SH-SY5Y (cell line): ENCODE data around the gene PITPNC1.

Experiments used
- GATA2 ChIP-seq: IDR thresholded peaks from 2 replicates; pipeline ENCODE4 v1.6.1; 2011; ENCODE audit warnings: mild to moderate bottlenecking, low read depth, low read length
- GATA3 ChIP-seq: IDR thresholded peaks from 2 replicates; pipeline ENCODE4 v1.6.1; 2011; ENCODE audit warnings: low read depth, mild to moderate bottlenecking, low read length, moderate library complexity

DNA sequence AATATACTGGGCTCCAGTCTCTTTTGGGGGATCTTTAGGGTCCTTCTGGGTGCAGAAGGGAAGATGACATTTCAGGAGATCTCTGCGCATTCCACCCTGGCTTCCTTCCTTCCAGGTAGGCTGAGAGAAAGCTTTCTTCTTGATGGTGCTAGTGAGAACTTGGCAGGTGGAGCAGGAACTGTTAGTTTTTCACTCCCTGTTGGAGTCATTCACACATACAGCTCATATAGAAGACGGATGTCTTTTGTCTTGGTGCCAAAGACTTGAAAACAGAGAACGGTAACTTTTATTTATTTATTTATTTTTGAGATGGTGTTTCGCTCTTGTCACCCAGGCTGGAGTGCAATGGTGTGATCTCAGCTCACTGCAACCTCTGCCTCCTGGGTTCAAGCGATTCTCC is 43.9 kb downstream of the PITPNC1 start:
- TF ChIP-seq GATA2 (no peak), GATA3 (no peak)
